PFSK-1 (cell line): ENCODE data around the gene FAM9C.

ENCODE experiments used
- FOXP2 ChIP-seq: optimal IDR thresholded peaks from 2 replicates; pipeline ENCODE3; 2011; ENCODE audit warnings: borderline replicate concordance, control low read depth, inconsistent platforms; ENCODE audit not compliant: insufficient read depth; ENCODE audit errors: extremely low read length, extremely low read depth
- POLR2AphosphoS5 ChIP-seq: IDR thresholded peaks from 2 replicates; pipeline ENCODE4 v1.6.1; 2012; ENCODE audit warnings: low read depth, mild to moderate bottlenecking, control low read depth, low read length, moderate library complexity
- REST ChIP-seq, 2 experiments: IDR thresholded peaks; 2 replicates each; pipeline versions ENCODE4 v1.6.1 to v1.8.0; 2011 to 2012; ENCODE audit warnings: low read depth in 2 of 2, low read length in 2 of 2, control low read depth in 1 of 2, inconsistent platforms in 1 of 2, mild to moderate bottlenecking in 1 of 2, moderate library complexity in 1 of 2; ENCODE audit not compliant: insufficient read depth in 1 of 2
- SIN3A ChIP-seq: IDR thresholded peaks from 2 replicates; pipeline ENCODE4 v1.6.1; 2012; ENCODE audit warnings: mild to moderate bottlenecking, low read length, moderate library complexity, borderline replicate concordance; ENCODE audit not compliant: insufficient read depth
- TAF1 ChIP-seq: IDR thresholded peaks from 2 replicates; pipeline ENCODE4 v1.6.1; 2012; ENCODE audit warnings: low read length, control low read depth, borderline replicate concordance; ENCODE audit not compliant: insufficient read depth

GRCh38 chrX:13055486-13055885 lies 11.1 kb upstream of the FAM9C start:
- TF ChIP-seq SIN3A = no peak
- no peak for TF ChIP-seq REST (IDR thresholded peaks at IDR 0.05; ENCODE audit: insufficient read depth in 1 of 2, low read depth in 2 of 2, low read length in 2 of 2)
- TF ChIP-seq FOXP2 = no peak
- TF ChIP-seq POLR2AphosphoS5 = no peak
- no peak for TF ChIP-seq TAF1
